Measurements from ENCODE around the gene C1QTNF9.
"Not testable (repeated sequence)": the region's sequence is repeated elsewhere in the genome, so short reads cannot be mapped to it uniquely, and the experiment has no call there.

C1QTNF9 gene

GRCh38 chr13:24306632-24307031 lies 2.7 kb upstream of the C1QTNF9 start:
- Histone ChIP-seq H3K9ac (no peak overlapping the region), H3K9me3 (ENCODE audit: control insufficient read depth, low read length) (peaks cover 2% of the 10 kb centered on the region), H2AFZ (no peak overlapping the region), H3K4me3 (ENCODE audit: low read depth, low read length) (no peak overlapping the region), H3K27ac (no peak overlapping the region), H3K36me3 (ENCODE audit: control insufficient read depth, insufficient read depth, low read length) (no peaks in the 10 kb centered on the region), H3K79me2 (no peaks in the 10 kb centered on the region), H3K27me3 (ENCODE audit: control insufficient read depth, insufficient read depth, low read length) (no peaks in the 10 kb centered on the region), H3K4me2 (ENCODE audit: low read length) (peak overlapping the region; percentile 39), H3K4me1 (no peaks in the 10 kb centered on the region)
- TF ChIP-seq CTCF (IDR thresholded peaks at IDR 0.05), result no peak

GRCh38 chr13:24307211-24308067 lies 1.9 kb upstream of the C1QTNF9 start:
- Histone ChIP-seq H3K4me2 (ENCODE audit: low read length) (no peak overlapping the region), H3K4me3 (ENCODE audit: low read depth, low read length) (no peak overlapping the region), H3K79me2 (no peaks in the 10 kb centered on the region), H3K9me3 (ENCODE audit: control insufficient read depth, low read length) (peaks cover 2% of the 10 kb centered on the region), H3K27me3 (ENCODE audit: control insufficient read depth, insufficient read depth, low read length) (no peaks in the 10 kb centered on the region), H3K4me1 (no peaks in the 10 kb centered on the region), H3K27ac (no peak overlapping the region), H3K36me3 (ENCODE audit: control insufficient read depth, insufficient read depth, low read length) (no peaks in the 10 kb centered on the region), H3K9ac (no peak overlapping the region), H2AFZ (no peak overlapping the region)
- TF ChIP-seq CTCF (IDR thresholded peaks at IDR 0.05), result no peak

GRCh38 chr13:24308068-24308445 lies 1.3 kb upstream of the C1QTNF9 start:
- Histone ChIP-seq H3K27ac (no peak overlapping the region), H3K4me3 (ENCODE audit: low read depth, low read length) (no peak overlapping the region), H3K9ac (no peak overlapping the region), H3K4me1 (no peaks in the 10 kb centered on the region), H3K9me3 (ENCODE audit: control insufficient read depth, low read length) (peaks cover 2% of the 10 kb centered on the region), H3K79me2 (no peaks in the 10 kb centered on the region), H2AFZ (no peak overlapping the region), H3K27me3 (ENCODE audit: control insufficient read depth, insufficient read depth, low read length) (no peaks in the 10 kb centered on the region), H3K36me3 (ENCODE audit: control insufficient read depth, insufficient read depth, low read length) (no peaks in the 10 kb centered on the region), H3K4me2 (ENCODE audit: low read length) (no peak overlapping the region)
- TF ChIP-seq CTCF (IDR thresholded peaks at IDR 0.05), result no peak

- Histone ChIP-seq H2AFZ (no peak overlapping the region), H3K79me2 (no peaks in the 10 kb centered on the region), H3K9me3 (ENCODE audit: control insufficient read depth, low read length) (peaks cover 2% of the 10 kb centered on the region), H3K4me1 (no peaks in the 10 kb centered on the region), H3K27ac (no peak overlapping the region), H3K4me2 (ENCODE audit: low read length) (no peak overlapping the region), H3K36me3 (ENCODE audit: control insufficient read depth, insufficient read depth, low read length) (no peaks in the 10 kb centered on the region), H3K27me3 (ENCODE audit: control insufficient read depth, insufficient read depth, low read length) (no peaks in the 10 kb centered on the region), H3K4me3 (ENCODE audit: low read depth, low read length) (no peak overlapping the region), H3K9ac (no peak overlapping the region)
- no peak for TF ChIP-seq CTCF (IDR thresholded peaks at IDR 0.05)
Observed at GRCh38 chr13:24308488-24309020, 826 bp upstream of the C1QTNF9 start.

- Histone ChIP-seq H3K9ac (no peak overlapping the region), H2AFZ (no peak overlapping the region), H3K36me3 (ENCODE audit: control insufficient read depth, insufficient read depth, low read length) (no peaks in the 10 kb centered on the region), H3K27me3 (ENCODE audit: control insufficient read depth, insufficient read depth, low read length) (no peaks in the 10 kb centered on the region), H3K27ac (no peak overlapping the region), H3K9me3 (ENCODE audit: control insufficient read depth, low read length) (no peaks in the 10 kb centered on the region), H3K4me3 (ENCODE audit: low read depth, low read length) (no peak overlapping the region), H3K4me1 (no peaks in the 10 kb centered on the region), H3K4me2 (ENCODE audit: low read length) (no peak overlapping the region), H3K79me2 (no peaks in the 10 kb centered on the region)
- no peak for TF ChIP-seq CTCF (IDR thresholded peaks at IDR 0.05)
Observed at GRCh38 chr13:24313439-24313838, 4.1 kb downstream of the C1QTNF9 start.

- H3K9ac ChIP-seq; H3K9me3 ChIP-seq (ENCODE audit: control insufficient read depth, low read length); H3K27me3 ChIP-seq (ENCODE audit: control insufficient read depth, insufficient read depth, low read length); H3K27ac ChIP-seq; H3K4me3 ChIP-seq (ENCODE audit: low read depth, low read length); H3K4me2 ChIP-seq (ENCODE audit: low read length); H2AFZ ChIP-seq; H3K79me2 ChIP-seq; H3K36me3 ChIP-seq (ENCODE audit: control insufficient read depth, insufficient read depth, low read length); H3K4me1 ChIP-seq: not testable (repeated sequence)
Observed at GRCh38 chr13:24317835-24318234, 8.5 kb downstream of the C1QTNF9 start.

- H3K4me1 ChIP-seq; H3K4me2 ChIP-seq (ENCODE audit: low read length); H3K27ac ChIP-seq; H2AFZ ChIP-seq; H3K4me3 ChIP-seq (ENCODE audit: low read depth, low read length); H3K9me3 ChIP-seq (ENCODE audit: control insufficient read depth, low read length); H3K9ac ChIP-seq; H3K27me3 ChIP-seq (ENCODE audit: control insufficient read depth, insufficient read depth, low read length); H3K79me2 ChIP-seq; H3K36me3 ChIP-seq (ENCODE audit: control insufficient read depth, insufficient read depth, low read length): not testable (repeated sequence)
Observed at GRCh38 chr13:24318878-24319277, 9.5 kb downstream of the C1QTNF9 start.

Measured in parathyroid adenoma (tissue), 2 donors.